GM12878 (cell line): ENCODE results near the gene TMEM266. TPM values are rescaled to one million over a fixed set of nuclear protein-coding genes. Genes with fewer than 3 reads are reported as not detected.

ENCODE experiments used
- ATAC-seq: fragments of 200-7000 bp; cut with Tn5 transposase; 3 replicates; pipeline ENCODE4 v1.9.1; 2020; ENCODE audit warnings: mild to moderate bottlenecking, moderate library complexity
- BruUV-seq: library from RNA; stranded (reverse); fragments of 400-500 nt; replicated peaks from 2 replicates; lab custom pipeline; 2021; lab: Mats Ljungman, UMichigan
- CTCF ChIA-PET: fragments of 300-600 bp; sonication (Branson Sonifier 250); formaldehyde crosslinking; extraction: SDS; loops from one replicate; lab custom pipeline; 2021; ENCODE audit warnings: inconsistent platforms; lab: Yijun Ruan, JAX
- POLR2A ChIA-PET: fragments of 350-600 bp; formaldehyde crosslinking; extraction: SDS; loops from one replicate; lab custom pipeline; 2021; ENCODE audit warnings: inconsistent platforms; lab: Charles Lee
- RAD21 ChIA-PET: fragments of 300-600 bp; sonication (Branson Sonifier 250); formaldehyde crosslinking; loops from one replicate; lab custom pipeline; 2023; ENCODE audit warnings: antibody characterized with exemption; ENCODE audit not compliant: unreplicated experiment; lab: Charles Lee
- SMC1A ChIA-PET: fragments of 300-600 bp; sonication (Branson Sonifier 250); formaldehyde crosslinking; loops from one replicate; lab custom pipeline; 2023; ENCODE audit not compliant: unreplicated experiment, uncharacterized antibody; lab: Charles Lee
- DNase-seq: peaks from one replicate; pipeline ENCODE4 v3.0.0-alpha.2; 2011; ENCODE audit warnings: low read depth, low spot score
- FAIRE-seq: peaks from 3 replicates; lab custom pipeline; 2011; peaks lifted over from hg19 to GRCh38; lab: Jason Lieb, UNC
- H2AFZ ChIP-seq: 2 replicates; pipeline ENCODE4 v1.6.0; 2011; ENCODE audit warnings: low read depth, low read length, control low read depth; ENCODE audit not compliant: control insufficient read depth
- H3K27ac ChIP-seq: 2 replicates; pipeline ENCODE4 v1.5.1; 2011; ENCODE audit warnings: control low read depth; ENCODE audit not compliant: control insufficient read depth, insufficient read depth
- H3K27me3 ChIP-seq, 2 experiments: replicated peaks in 1 of 2; 2 replicates each; pipeline versions ENCODE4 v1.6.0 to v1.6.1; 2011; ENCODE audit warnings: low read length in 1 of 2; ENCODE audit not compliant: control insufficient read depth in 2 of 2, insufficient read depth in 2 of 2
- H3K36me3 ChIP-seq, 2 experiments: 2 replicates each; pipeline ENCODE4 v1.5.1; 2011; ENCODE audit warnings: low read length in 1 of 2; ENCODE audit not compliant: control insufficient read depth in 2 of 2, insufficient read depth in 2 of 2
- H3K4me1 ChIP-seq: 2 replicates; pipeline ENCODE4 v1.6.1; 2011; ENCODE audit warnings: mild to moderate bottlenecking, low read length, moderate library complexity, mixed read lengths; ENCODE audit not compliant: control insufficient read depth, insufficient read depth
- H3K4me2 ChIP-seq: 2 replicates; pipeline ENCODE4 v1.6.0; 2011; ENCODE audit warnings: control low read depth; ENCODE audit not compliant: control insufficient read depth, insufficient read depth
- H3K4me3 ChIP-seq: fragments of 200-600 bp; sonication (generic); 2 replicates; pipeline ENCODE4 v1.5.1; 2016
- H3K79me2 ChIP-seq: 2 replicates; pipeline ENCODE4 v1.6.0; 2011; ENCODE audit warnings: low read length; ENCODE audit not compliant: control insufficient read depth, insufficient read depth
- H3K9ac ChIP-seq: 2 replicates; pipeline ENCODE4 v1.8.0; 2011; ENCODE audit warnings: low read length, control low read depth, mixed read lengths; ENCODE audit not compliant: control insufficient read depth, insufficient read depth
- H3K9me3 ChIP-seq: replicated peaks from 3 replicates; pipeline ENCODE4 v1.5.1; 2011; ENCODE audit warnings: mild to moderate bottlenecking, low read length; ENCODE audit not compliant: control insufficient read depth, insufficient read depth
- H4K20me1 ChIP-seq: 2 replicates; pipeline ENCODE4 v1.6.0; 2011; ENCODE audit not compliant: control insufficient read depth, insufficient read depth
- BACH1 ChIP-seq: fragments of 450-650 bp; IDR thresholded peaks from 2 replicates; pipeline ENCODE4 v1.6.1; 2017; ENCODE audit warnings: mild to moderate bottlenecking, borderline replicate concordance
- JUND ChIP-seq: IDR thresholded peaks from 2 replicates; pipeline ENCODE4 v1.6.1; 2012; ENCODE audit warnings: low read depth, mild to moderate bottlenecking, low read length, improper control_type of control experiment, moderate library complexity
- RBBP5 ChIP-seq: fragments of 200-600 bp; sonication (generic); conservative IDR thresholded peaks from 2 replicates; pipeline ENCODE4 v1.6.1; 2016
- RCOR1 ChIP-seq: conservative IDR thresholded peaks from 2 replicates; pipeline ENCODE4 v1.6.1; 2012; ENCODE audit warnings: low read depth, low read length, improper control_type of control experiment
- RELB ChIP-seq: fragments of 450-650 bp; IDR thresholded peaks from 2 replicates; pipeline ENCODE4 v1.6.1; 2017; ENCODE audit warnings: low read depth, mild to moderate bottlenecking, moderate library complexity
- STAT3 ChIP-seq: IDR thresholded peaks from 2 replicates; pipeline ENCODE4 v1.6.1; 2011; ENCODE audit warnings: low read depth, low read length, improper control_type of control experiment
- whole genome bisulfite sequencing: methylation state at CpG from one replicate; pipeline ENCODE4 v1.1.6; 2016; ENCODE audit warnings: low lambda C conversion rate; ENCODE audit not compliant: insufficient replicate concordance, insufficient coverage; ENCODE audit errors: missing lambda C conversion rate; 5-methylcytosine and 5-hydroxymethylcytosine counted together
- in situ Hi-C: fragments of 300-500 bp; cut with MboI; formaldehyde crosslinking; loops from 9 replicates; pipeline ENCODE4 v1.14.3; 2018; ENCODE audit warnings: mixed read lengths
- intact Hi-C: fragments of 100-400 bp; cut with micrococcal nuclease; formaldehyde crosslinking; loops from one replicate; pipeline ENCODE4 v1.14.2; 2022; ENCODE audit not compliant: unreplicated experiment
- polyA plus RNA-seq, 11 experiments: library from polyadenylated mRNA; depleted of rRNA in 4 of 11; unstranded in 6 of 11; stranded (reverse) in 5 of 11; fragments of >200 nt; fragmentation: Nextera tagmentation in 4 of 11; fragmentation: Illumina TruSeq in 1 of 11; extraction: Ambion mirVana in 4 of 11; extraction: Trizol in 1 of 11; gene quantifications; 1 replicate in 1 of 11; 2 replicates in 10 of 11; pipeline versions ENCODE4 v1.2.1 to v1.2.3, GENCODE V29; 2011 to 2016; ENCODE audit warnings: inconsistent platforms in 2 of 11, missing spikeins in 2 of 11, low read depth in 1 of 11
- total RNA-seq, 4 experiments: library from RNA; depleted of rRNA in 3 of 4; stranded (reverse); fragments of >200 nt in 3 of 4; fragmentation: Illumina TruSeq in 1 of 4; extraction: Trizol in 1 of 4; gene quantifications; 2 replicates each; pipeline versions ENCODE4 v1.2.1 to v1.2.3, GENCODE V29; 2013 to 2021
- TF ChIP-seq, protein P1 (sequence below): fragments of 450-650 bp; IDR thresholded peaks from 2 replicates; pipeline ENCODE4 v1.6.1; 2014; ENCODE audit warnings: mild to moderate bottlenecking
- TF ChIP-seq, protein P2 (sequence below): IDR thresholded peaks from 2 replicates; pipeline ENCODE4 v1.6.1; 2012; ENCODE audit warnings: low read depth, low read length, improper control_type of control experiment

TMEM266 gene
- total and polyA plus RNA-seq, 10 of the 15 experiments (the other 5 are each of a cell fraction or from before 2014, with no cell fraction given), result 0.11 to 0.70 (median 0.39) TPM

DNA sequence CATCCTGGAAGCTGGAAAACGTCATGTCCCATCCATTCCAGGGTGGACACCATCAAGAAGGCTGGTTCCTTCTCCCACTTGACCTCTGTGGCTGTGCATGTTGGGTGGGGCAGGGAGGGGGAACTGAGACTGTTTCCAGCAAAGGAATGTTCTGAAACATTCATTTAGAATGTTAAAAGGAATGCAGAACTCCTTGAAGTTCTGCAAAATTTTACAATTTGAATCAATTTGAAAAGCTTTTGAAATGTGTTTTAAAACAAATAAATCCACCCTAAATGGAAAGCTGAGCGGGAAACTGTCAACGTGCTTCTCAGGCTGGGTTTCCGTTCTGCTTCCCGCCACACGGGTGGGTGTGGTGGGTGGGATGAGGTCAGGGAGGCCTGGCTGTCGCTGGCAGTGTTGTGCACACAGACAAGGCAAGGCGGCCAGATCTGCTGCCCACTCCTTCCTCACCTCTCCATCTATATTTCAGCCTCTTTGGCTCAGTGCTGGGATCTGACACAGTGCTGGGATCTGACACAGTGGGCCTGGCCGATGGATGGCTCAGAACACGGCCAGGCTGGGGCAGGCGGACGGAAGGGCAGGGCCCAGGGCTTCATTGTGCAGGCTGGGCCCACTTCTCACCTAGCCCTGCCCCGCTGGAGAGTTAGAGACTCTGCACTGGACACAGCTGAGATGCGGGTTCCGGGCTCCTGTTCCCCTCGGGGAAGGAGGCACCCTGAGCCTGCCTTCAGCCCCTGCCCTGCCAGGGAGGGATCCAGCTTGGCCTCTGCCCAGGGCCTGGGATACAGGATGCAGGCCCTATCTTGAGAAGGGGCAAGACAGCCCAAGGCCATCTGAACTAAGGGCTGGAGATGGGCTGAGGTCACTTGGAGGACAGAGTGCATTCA lies 110.4 kb downstream of the TMEM266 start:
- TF ChIP-seq, protein P1, sequence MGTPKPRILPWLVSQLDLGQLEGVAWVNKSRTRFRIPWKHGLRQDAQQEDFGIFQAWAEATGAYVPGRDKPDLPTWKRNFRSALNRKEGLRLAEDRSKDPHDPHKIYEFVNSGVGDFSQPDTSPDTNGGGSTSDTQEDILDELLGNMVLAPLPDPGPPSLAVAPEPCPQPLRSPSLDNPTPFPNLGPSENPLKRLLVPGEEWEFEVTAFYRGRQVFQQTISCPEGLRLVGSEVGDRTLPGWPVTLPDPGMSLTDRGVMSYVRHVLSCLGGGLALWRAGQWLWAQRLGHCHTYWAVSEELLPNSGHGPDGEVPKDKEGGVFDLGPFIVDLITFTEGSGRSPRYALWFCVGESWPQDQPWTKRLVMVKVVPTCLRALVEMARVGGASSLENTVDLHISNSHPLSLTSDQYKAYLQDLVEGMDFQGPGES, result no peak
- TF ChIP-seq BACH1 (no peak), STAT3 (no peak), RBBP5 (no peak), RCOR1 (no peak), RELB (no peak), JUND (no peak)
- TF ChIP-seq, protein P2, sequence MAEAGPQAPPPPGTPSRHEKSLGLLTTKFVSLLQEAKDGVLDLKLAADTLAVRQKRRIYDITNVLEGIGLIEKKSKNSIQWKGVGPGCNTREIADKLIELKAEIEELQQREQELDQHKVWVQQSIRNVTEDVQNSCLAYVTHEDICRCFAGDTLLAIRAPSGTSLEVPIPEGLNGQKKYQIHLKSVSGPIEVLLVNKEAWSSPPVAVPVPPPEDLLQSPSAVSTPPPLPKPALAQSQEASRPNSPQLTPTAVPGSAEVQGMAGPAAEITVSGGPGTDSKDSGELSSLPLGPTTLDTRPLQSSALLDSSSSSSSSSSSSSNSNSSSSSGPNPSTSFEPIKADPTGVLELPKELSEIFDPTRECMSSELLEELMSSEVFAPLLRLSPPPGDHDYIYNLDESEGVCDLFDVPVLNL, result no peak
- 27% methylated on average over 16 of the region's 16 CpGs for WGBS
- SMC1A ChIA-PET, result no interaction called here
- H3K79me2 ChIP-seq, result no peaks in the 10 kb centered on the region
- intact Hi-C loops (no loop called here), in situ Hi-C loops (no loop called here)
- no peak overlapping the region for H2AFZ ChIP-seq
- H3K9me3 ChIP-seq, result no peaks in the 10 kb centered on the region
- FAIRE-seq (no peak), ATAC-seq (no peak), DNase-seq (no peak)
- H3K27me3 ChIP-seq, result no peaks in the 10 kb centered on the region; a peak in 2 of 4 replicates
- BruUV-seq, result no TSS peak
- RAD21 ChIA-PET, result no interaction called here
- H3K27ac ChIP-seq, result no peak overlapping the region
- no peaks in the 10 kb centered on the region for H3K36me3 ChIP-seq
- CTCF ChIA-PET, result interaction anchor here (1.0 to 2.1 kb wide), 2 partner anchors 20 kb away, joined by 3 to 5 read pairs; no protein-coding TSS in a partner anchor
- H4K20me1 ChIP-seq, result no peaks in the 10 kb centered on the region
- POLR2A ChIA-PET, result no interaction called here
- no peak overlapping the region for H3K4me2 ChIP-seq
- no peak overlapping the region for H3K9ac ChIP-seq
- H3K4me1 ChIP-seq, result no peaks in the 10 kb centered on the region
- H3K4me3 ChIP-seq, result no peak overlapping the region
